DMS114 treated with DMSO at 0.1 percent for 48 hours (cell line): ENCODE data around the gene ATP5IF1.
A peak's percentile ranks its signal among the peaks of the same experiment; 100 is the strongest.

ENCODE experiments used
- DNase-seq: peaks from one replicate; lab custom pipeline; 2025; ENCODE audit not compliant: unreplicated experiment; lab: John Stamatoyannopoulos, UW

Gene ATP5IF1

DNA sequence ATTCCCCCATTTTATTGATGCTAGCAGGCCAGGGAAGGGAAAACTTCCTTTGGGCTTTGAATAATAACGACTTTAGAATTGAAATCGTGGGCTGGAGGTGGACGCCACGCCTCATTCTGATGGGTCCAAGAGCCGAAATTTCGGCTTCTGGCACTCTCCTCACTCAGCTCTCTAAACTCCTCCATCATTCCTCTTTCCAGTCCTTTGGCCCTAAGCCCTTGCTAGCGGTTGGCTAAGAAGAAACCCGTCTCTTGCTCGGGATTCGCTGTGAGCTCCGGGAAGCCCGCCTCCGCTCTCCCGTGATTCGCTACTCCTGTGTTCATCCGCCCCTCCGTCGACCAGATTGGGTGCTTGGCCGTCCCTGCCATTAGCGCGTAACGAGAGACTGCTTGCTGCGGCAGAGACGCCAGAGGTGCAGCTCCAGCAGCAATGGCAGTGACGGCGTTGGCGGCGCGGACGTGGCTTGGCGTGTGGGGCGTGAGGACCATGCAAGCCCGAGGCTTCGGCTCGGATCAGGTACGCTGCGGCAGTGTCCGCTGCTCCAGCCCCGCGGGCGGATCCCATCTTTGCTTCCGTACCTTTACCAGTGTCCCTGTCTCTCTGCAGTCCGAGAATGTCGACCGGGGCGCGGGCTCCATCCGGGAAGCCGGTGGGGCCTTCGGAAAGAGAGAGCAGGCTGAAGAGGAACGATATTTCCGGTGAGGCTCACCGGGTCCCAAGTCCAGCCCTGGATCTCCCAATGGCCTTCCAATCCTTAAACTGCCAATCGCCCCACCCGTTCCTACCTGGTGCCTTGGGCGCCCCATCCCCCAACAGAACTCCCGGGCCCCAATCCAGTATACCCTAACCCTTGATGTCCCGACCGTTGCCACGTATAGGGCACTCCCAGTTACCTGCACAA lies at the start of gene ATP5IF1:
Gene ATP5IF1 (plus strand): TSS at position 370 of the 901 bp plus-strand sequence. CDS start 60 bp downstream, at position 430.
- DNase-seq = peak; percentile 97

DNA sequence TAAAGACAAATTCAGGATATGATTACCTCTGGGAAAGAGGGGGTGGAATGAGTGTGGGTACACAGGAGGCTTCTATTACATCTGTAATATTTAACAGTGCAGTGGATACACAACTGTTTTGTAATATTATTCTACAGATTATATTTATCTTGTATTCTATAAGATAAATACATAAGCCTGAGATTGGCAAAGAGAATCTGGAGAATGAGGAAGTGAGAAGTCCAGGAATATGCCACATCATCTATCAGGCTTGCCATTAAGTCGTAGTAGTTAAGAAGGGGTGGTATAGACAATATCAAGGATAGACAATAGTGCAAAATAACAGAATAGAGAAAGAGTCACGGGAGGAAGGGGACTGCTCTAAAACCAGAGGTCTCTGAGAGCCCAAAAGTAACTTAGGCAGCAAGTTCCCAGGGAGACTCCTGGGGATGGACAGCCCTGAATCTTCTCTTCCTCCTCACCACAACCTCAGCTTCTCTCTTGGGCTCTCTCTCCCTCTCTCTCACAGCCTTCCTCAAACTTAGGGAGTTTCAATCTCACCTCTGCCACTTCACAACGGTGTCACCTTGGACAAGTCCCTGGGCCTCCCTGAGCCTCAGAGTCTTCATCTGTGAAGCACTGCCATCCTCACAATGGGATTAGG lies 45.5 kb upstream of the ATP5IF1 start:
- DNase-seq = no peak

DNA sequence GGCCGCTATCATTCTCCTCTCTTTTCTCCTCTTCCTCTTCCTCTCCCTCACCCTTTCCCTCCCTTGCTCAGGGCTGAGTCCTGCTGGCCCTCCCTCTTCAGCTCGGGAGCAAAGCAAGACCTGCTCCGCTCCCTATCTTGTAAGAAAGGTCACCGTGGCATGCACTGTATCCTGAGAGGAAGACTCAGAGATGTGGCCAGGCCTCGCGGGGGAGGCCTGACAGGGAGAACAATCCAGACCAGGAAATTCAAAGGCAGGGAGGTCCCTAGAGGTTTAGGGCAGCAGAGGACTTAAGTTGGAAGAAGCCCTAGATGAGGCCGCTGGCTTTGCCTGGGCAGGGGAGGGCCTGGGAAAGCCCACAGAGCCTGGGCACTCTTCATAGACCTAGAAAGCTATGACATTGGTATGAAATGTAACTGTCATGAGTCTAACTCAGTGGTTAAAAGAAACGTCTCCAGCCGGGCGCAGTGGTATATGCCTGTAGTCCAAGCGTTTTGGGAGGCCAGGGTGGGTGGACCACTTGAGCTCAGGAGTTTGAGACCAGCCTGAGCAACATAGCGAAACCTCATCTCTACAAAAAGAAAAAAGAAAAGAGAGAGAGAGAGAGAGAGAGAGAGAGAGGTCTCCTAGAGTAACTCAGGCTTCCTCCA lies 44.8 kb upstream of the ATP5IF1 start:
- DNase-seq = no peak

DNA sequence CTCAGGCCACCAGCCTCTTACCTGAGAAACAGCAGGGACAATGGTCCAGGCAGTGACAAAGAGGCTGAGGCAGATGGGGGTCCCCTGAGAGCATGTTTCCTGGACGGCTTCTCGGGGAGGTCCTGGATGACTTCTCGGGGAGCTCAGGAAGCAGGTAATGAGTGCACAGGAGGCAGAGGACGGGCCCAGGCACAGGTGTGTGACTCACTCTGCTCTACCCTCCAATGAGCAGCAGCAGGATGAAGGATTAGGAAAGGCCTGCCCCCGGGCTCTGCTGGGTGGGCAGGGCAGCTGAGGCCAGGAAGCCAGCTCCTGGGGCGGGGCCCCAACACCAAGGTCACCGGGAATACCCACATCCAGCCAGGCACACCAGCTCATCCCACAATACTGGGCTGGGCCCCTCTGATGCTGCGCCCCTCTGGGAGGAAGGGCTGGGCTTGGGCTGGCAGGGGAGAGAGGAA lies 42.2 kb upstream of the ATP5IF1 start:
- no peak for DNase-seq

DNA sequence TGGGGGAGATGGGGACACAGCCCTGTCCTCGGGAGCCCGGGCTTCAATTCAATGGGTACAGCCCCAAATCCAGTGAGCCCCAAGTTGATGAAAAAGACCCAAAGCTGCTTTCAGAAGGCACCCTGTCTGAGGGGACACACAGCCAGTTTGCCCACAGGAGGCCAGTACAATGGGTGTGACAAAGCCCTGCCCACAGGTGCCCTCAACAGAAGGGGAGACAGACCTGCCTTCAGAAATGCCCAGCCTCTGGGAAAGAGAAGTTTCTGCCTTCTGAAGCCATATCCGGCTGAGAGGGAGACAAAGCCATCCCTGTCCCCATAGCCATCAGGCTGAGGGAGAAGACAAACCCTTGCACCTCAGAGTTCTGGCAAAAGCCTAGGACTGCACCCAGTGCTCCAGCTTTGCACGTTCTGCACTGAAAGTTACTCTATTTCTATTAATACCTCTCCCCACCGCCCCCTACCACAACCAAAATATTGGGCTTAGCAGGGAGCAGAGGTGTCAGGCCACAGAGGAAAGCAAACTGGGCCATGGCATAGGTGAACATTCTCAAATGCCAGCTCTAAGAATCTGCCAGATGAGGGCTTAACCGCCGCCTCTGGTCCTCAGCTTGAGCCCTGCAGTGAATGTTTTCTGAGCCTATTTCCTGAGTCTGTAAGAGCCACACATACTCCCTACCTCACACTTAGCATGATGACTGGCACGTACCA lies 41.4 kb upstream of the ATP5IF1 start:
- no peak for DNase-seq

DNA sequence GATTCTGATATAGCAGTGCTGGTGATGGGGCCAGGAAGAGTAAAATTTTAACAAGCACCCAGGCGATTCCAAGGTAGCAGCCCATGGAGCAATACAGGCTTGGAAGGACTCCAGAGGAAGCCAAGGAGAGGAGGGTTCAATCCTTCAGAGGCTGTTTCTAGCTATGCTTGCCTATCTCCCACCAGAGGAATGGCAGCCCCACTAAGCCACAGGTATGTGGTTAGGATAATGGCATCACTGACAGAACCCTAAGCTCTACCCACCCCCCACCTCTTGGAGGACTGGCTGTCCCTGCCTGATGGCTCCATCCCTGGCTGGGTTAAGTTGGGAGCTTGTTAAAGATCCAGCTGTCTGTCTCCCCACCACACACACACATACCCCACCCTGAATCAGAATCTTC lies 40.1 kb upstream of the ATP5IF1 start:
- no peak for DNase-seq

DNA sequence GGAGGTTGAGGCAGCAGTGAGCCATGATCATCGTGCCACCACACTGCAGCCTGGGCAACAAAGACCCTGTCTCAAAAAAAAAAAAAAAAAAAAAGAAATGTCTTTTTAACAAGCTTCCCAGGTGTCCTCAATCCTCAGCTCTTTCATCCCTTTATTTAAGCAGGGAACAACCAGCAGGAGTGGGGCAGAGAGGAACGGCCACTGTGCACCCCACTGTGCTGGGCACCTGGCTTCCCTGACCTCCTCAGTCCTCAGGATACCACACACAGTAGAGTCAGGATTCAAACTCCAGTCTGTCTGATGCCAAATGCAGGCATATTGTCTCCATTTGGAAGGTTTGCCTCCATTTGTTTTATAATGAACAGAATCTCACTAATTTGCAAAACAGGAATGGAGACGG lies 39.6 kb upstream of the ATP5IF1 start:
- no peak for DNase-seq

DNA sequence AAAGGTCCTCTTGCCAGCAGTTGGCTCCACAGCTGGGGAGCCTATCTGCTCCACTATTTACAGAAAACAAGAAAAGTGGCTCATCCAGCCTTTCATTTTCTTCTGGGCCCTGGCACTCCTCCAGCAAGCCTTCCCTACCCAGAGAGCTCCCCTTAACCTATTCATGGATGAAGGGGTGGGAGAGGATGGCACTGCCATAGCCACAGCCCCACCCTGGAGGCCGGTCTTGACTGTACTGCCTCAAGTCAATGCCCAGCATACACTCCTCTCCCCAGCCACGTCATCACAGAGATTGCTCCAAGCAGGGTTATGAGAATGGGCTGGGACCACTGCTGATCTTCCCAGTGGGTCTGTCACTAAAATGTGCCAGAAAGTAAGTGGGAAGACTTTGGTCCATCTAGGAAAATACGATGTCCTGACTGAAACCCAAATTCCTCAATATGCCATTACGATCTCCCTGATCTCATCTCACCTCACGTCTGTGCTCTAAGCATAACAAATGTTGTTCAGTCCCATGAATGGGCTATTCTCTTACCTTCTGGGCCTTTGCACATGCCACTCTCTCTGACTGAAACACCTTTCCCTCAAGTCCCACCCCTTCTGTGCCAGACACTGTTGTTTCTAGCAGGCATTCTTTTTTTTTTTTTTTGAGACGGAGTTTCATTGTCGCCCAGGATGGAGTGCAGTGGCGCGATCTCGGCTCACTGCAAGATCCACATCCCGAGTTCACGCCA lies 38.1 kb upstream of the ATP5IF1 start:
- no peak for DNase-seq

DNA sequence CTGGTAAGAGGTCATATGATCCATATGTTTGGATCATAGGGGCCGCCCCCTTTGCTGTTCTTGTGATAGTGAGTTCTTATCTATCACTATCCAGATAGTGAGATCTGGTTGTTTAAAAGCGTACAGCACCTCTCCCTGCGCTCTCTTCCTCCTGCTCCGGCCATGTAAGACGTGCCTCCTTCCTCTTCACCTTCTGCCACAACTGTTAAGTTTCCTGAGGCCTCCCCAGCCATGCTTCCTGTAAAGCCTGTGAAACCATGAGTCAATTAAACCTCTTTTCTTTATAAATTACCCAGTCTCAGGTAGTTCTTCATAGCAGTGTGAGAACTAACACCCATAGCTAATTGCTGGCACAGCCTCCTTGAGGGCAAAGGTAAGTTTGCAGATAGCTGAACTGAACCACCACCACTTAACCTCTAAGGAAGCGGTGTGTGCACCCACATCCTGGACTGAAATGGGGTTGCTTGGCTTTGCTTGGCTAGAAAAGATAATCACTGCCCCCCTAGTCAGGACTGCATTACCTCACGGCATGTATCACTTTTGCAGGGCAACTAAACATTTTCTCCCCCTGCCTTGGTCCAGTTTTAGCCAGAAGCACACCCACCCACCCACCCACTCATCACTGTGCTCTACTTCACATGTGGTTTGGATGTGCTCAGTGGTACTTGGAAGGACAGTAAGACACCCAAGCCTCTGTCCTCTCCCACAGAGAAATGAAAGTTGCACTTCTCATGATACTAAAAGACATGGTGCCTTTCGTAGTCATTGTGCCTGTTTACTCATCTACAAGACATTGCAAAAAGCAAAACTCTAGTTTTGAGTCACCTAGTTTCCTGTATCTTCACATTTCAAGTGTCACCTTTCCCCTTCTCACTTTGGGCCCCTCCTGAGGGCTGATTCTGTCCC lies 36.3 kb upstream of the ATP5IF1 start:
- DNase-seq = no peak

DNA sequence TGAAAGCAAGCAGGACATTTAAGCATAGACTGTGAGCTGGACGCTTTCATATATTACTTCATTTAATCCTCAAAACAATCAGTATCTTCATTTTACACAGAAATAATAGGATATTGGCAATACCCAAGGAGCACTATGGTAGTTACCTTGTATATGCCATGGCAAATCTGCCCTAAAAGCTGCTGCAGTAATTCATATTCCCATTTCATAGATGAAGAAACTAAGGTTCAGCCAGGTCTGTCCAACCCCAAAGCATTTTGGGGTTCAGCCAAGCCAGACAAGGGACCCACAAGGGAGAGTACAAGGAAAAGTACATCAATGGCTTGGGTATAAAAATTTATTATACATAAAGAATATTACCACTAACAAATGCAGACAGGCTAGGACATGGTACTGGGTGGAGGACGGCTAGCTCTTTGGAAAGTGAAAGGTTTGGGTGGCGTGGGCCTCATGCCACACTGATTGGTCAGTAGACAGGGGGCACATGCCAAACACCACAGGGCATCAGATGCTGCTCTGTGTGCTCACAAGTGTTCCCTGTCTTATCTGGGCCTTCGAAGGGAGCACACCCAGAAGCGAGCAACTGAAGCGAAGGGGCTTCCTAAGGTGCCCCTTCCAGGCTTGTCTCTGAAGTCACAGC lies 35.6 kb upstream of the ATP5IF1 start:
- no peak for DNase-seq

DNA sequence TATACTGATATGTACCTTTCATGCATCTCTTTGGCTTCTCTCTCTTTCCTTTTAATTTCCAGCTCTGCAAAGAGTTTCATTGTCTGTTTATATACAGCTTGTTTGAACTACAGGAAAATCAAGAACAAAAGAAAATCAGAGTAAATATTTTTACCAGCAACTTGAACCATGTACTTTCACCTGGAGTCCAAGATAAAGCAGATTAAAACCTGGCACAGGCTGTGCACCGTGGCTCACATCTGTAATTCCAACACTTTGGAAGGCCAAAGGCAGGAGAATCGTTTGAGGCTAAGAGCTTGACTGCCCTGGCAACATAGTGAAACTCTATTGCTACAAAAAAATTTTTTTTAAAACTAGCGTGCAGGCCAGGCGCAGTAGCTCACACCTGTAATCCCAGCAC lies 30.7 kb upstream of the ATP5IF1 start:
- DNase-seq = no peak

DNA sequence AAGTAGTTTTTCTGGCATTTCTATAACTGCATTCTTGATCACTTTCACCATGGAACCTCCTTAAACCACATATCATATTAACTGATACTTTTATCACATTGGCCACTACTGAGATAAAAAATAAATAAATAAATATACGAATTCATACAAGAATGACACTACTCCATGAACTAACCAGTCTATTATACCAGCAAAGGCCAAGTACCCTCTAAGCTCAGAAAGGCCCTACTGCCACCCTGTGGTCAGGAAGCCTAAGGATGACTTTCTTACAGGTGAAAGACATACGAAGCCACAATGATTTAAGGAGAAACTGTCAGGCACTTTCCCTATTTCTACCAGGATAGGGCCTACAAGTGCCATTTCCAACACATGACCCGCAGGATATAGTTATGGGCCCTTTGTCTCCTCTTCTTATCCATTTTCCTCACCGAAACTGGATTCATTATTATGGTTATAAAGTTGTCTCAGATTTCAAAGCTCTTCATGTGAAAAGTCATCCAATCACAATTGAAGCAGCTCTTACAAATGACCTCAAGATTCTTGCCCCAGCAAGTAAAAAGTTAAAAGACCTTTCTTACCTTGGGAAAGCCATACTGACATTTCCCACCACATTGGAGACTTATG lies 27.0 kb upstream of the ATP5IF1 start:
- DNase-seq = peak; percentile 47

DNA sequence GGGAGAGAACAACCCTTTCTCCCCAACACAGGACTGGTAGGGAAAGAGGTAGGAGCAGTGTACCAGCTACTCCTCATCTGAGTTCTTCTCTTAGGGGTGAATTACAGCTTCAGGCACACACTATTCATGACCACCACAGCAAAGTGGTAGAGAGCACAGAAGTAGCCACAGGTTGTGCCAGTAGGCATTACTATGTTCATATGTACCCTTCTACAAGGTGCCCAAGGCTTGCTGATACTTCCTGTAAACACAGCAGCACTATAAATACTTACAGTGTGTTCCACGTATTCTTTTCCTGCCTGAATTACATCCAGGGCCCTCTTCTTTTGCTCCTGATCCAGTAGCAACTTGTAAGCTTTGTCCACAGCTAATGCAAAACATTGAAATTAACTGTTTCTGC lies 26.2 kb upstream of the ATP5IF1 start:
- no peak for DNase-seq

DNA sequence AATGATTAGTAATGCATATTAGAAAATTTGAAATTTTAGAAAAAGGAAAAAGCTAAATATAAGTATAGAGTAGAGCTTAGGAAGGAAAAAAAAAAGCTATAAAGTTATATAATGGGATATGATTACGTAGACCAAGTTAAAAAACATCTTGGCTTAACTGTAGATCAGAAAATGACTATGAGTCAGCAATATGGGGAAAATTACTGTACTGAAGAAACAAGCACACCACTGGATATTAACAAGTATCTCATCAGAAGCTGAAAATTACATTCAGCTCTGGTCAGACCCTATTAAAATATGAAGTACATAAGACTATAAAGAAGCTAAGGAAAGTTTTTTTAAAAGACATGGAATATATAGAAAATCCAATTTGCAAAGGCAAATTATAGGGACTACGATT lies 22.6 kb upstream of the ATP5IF1 start:
- no peak for DNase-seq

DNA sequence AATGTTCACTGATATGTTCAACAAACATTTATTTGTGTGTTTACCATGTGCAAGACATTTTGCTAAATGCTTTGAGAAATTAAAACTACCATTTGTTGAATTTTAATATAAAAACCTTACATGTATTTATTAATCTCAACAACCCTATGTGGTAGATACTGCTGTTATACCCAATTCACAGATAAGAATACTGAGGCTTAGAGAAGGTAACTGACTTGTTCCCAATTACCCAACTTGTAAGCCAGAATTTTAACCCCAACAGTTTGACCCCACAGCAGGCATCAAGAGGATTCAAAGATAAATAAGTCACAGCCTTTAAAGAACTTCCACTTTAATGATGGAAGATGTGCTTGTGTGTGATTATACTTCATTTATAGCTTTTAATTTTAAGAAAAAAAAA lies 6.8 kb upstream of the ATP5IF1 start:
- DNase-seq = no peak

DNA sequence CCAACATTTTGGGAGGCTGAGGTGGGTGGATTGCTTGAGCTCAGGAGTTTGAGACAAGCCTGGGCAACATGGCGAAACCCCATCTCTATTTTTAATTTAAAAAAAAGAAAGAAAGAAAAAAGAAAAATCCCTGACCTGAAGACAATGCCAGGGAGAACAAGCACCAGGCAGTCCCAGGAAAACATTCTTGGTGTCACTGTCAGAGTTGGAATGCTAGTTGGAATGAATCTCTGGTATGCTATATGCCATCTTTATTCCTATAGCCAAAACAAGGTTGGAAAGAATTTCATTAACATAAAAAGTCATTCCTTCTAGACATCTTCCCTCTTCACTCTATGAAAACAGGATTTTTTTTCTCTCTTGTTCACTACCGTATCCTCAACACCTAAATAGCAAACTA lies 5.9 kb upstream of the ATP5IF1 start:
- no peak for DNase-seq

DNA sequence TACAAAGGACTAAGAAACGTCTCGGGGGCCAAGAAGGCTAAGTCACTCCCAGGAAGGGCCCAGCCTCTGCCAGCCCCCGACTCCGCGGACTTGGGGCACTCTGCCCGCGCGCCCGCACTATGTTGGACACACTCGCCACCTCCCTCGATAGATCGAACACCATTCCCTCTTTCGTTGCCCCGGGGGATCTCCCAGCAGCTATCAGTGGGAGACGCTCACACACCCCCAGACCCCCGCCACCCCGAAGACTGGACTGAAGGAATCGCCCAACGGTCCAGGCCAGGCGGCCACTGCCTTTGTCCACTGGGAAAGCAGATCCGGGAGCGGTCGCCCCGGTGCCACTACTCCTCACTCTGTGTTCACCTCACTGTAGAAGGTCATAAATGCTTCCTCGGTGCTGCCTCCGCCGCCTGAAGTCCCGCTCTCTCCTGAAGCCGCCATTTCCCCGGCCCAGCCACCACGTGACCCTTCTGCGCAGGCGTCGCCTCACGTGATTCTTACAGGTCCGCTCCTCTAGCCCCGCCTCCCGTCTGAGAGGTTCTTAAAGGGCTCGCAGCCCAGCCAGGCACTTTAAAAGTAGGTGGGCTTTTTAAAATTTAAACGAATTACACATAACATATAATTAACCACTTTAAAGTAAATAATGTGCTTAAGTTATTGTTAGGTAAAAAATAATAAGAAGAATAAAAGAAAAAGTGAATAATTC lies 3.2 kb upstream of the ATP5IF1 start, which contains the start of gene DNAJC8:
Gene DNAJC8 (minus strand): TSS at position 472 of the 706 bp plus-strand sequence. CDS start 31 bp downstream, at position 441.
- peak; percentile 84 for DNase-seq

DNA sequence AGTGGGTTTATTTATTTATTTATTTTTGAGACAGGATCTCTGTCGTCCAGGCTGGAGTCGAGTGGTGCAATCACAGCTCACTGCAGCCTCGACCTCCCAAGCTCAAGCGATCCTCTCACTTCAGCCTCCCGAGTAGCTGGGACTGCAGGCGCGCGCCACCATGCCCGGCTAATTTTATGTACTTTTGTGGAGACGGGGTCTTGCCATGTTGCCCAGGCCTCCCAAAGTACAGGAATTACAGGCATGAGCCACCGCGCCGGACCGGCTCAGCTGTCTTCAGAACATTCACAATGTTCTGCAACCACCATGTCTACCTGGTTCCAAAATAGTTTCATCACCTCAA lies 2.7 kb upstream of the ATP5IF1 start:
- no peak for DNase-seq
